Measurements from ENCODE around the gene GPR158.

The GPR158 gene

GRCh38 chr10:25206693-25207414, 32.1 kb downstream of the GPR158 start:
- DNase-seq (ENCODE audit: low read depth), result no peak

GRCh38 chr10:25209618-25210017, 34.8 kb downstream of the GPR158 start:
- DNase-seq (ENCODE audit: low read depth), result no peak

GRCh38 chr10:25210265-25210664, 35.5 kb downstream of the GPR158 start:
- no peak for DNase-seq (ENCODE audit: low read depth)

- DNase-seq (ENCODE audit: low read depth), result no peak
These were observed 45.4 kb downstream of the GPR158 start for GRCh38 chr10:25220156-25220555.

GRCh38 chr10:25222085-25222660, 47.4 kb downstream of the GPR158 start:
- no peak for DNase-seq (ENCODE audit: low read depth)

GRCh38 chr10:25226775-25227682, 52.2 kb downstream of the GPR158 start:
- peak; percentile 1 for DNase-seq (ENCODE audit: low read depth)

GRCh38 chr10:25231751-25232150, 57.0 kb downstream of the GPR158 start:
- no peak for DNase-seq (ENCODE audit: low read depth)

GRCh38 chr10:25232204-25232603, 57.4 kb downstream of the GPR158 start:
- DNase-seq (ENCODE audit: low read depth), result no peak

GRCh38 chr10:25245165-25245564, 70.4 kb downstream of the GPR158 start:
- no peak for DNase-seq (ENCODE audit: low read depth)

- no peak for DNase-seq (ENCODE audit: low read depth)
These were observed 82.8 kb downstream of the GPR158 start for GRCh38 chr10:25257646-25258045.

GRCh38 chr10:25261110-25261509, 86.3 kb downstream of the GPR158 start:
- DNase-seq (ENCODE audit: low read depth), result no peak

- no peak for DNase-seq (ENCODE audit: low read depth)
These were observed 86.8 kb downstream of the GPR158 start for GRCh38 chr10:25261558-25261957.

GRCh38 chr10:25263931-25264330, 89.1 kb downstream of the GPR158 start:
- no peak for DNase-seq (ENCODE audit: low read depth)

GRCh38 chr10:25278180-25278579, 103.4 kb downstream of the GPR158 start:
- DNase-seq (ENCODE audit: low read depth), result no peak

- DNase-seq (ENCODE audit: low read depth), result no peak
These were observed 105.3 kb downstream of the GPR158 start for GRCh38 chr10:25280076-25280475.

GRCh38 chr10:25280573-25280972, 105.8 kb downstream of the GPR158 start:
- DNase-seq (ENCODE audit: low read depth), result no peak

GRCh38 chr10:25285809-25286208, 111.0 kb downstream of the GPR158 start:
- no peak for DNase-seq (ENCODE audit: low read depth)

GRCh38 chr10:25288181-25288580, 113.4 kb downstream of the GPR158 start:
- no peak for DNase-seq (ENCODE audit: low read depth)

- no peak for DNase-seq (ENCODE audit: low read depth)
These were observed 119.5 kb downstream of the GPR158 start for GRCh38 chr10:25294032-25294926.

- no peak for DNase-seq (ENCODE audit: low read depth)
These were observed 121.5 kb downstream of the GPR158 start for GRCh38 chr10:25296324-25296723.

- DNase-seq (ENCODE audit: low read depth), result no peak
These were observed 122.7 kb downstream of the GPR158 start for GRCh38 chr10:25297466-25297865.

GRCh38 chr10:25300073-25300472, 125.3 kb downstream of the GPR158 start:
- DNase-seq (ENCODE audit: low read depth), result no peak

Measured in GM04503 (cell line).